Gastroesophageal sphincter (tissue), 3 donors: Measurements from ENCODE around the gene CYFIP1.

ENCODE experiments used
- EP300 ChIP-seq: sonication (generic); formaldehyde crosslinking; IDR thresholded peaks from one replicate; pipeline ENCODE4 v1.6.1; 2017; ENCODE audit warnings: antibody characterized with exemption, mild to moderate bottlenecking
- TF ChIP-seq, protein P1 (sequence below), 4 experiments: fragments of 200-600 bp in 2 of 4; fragments of 450-650 bp in 2 of 4; sonication (generic) in 1 of 4; IDR thresholded peaks; one replicate each; pipeline ENCODE4 v1.5.1; 2017 to 2019; ENCODE audit warnings: antibody characterized with exemption in 4 of 4, mild to moderate bottlenecking in 2 of 4, moderate library complexity in 2 of 4

GRCh38 chr15:22968366-22968765, 11.8 kb downstream of the CYFIP1 start:
- TF ChIP-seq EP300: no peak
- TF ChIP-seq, protein P1, sequence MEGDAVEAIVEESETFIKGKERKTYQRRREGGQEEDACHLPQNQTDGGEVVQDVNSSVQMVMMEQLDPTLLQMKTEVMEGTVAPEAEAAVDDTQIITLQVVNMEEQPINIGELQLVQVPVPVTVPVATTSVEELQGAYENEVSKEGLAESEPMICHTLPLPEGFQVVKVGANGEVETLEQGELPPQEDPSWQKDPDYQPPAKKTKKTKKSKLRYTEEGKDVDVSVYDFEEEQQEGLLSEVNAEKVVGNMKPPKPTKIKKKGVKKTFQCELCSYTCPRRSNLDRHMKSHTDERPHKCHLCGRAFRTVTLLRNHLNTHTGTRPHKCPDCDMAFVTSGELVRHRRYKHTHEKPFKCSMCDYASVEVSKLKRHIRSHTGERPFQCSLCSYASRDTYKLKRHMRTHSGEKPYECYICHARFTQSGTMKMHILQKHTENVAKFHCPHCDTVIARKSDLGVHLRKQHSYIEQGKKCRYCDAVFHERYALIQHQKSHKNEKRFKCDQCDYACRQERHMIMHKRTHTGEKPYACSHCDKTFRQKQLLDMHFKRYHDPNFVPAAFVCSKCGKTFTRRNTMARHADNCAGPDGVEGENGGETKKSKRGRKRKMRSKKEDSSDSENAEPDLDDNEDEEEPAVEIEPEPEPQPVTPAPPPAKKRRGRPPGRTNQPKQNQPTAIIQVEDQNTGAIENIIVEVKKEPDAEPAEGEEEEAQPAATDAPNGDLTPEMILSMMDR (IDR thresholded peaks at IDR 0.05): no peak
